ENCODE measurements around the gene NPR1. TPM values are rescaled to one million over a fixed set of nuclear protein-coding genes. Genes with fewer than 3 reads are reported as not detected.
A peak's percentile ranks its signal among the peaks of the same experiment; 100 is the strongest.

Gene NPR1
- total RNA-seq, 1 experiment from 2014 or later = not detected

DNA sequence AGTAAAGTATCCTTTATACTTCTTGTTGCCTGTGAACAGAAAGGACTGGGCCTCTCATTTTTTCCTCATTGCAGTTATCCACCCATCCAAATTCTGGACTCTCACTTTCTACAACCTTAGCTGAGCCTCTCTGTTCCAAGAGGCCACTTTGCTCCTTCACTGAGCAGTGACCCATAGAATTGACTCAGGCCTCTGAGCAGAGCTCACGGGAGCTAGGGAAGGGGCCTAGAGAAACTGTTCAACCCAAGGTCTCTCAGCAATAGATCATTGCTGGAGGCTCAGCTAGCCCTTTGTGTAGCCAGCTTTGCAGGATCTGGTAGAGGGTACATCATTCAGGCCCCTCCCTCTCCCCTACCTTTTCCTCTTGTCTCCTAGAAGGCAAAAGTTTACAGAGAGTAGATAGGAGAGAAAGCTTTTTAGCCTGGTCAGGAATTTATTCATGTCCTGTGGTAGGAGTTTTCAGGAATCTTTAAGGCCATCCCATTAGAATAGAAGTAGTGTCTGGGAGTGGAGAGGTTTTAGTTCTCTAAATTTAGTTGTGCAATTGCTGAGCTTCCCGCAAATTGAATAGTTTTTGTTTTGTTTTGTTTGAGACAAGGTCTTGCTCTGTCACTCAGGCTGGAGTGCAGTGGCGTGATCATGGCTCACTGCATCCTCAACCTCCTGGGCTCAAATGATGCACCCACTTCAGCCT is 56.1 kb downstream of the NPR1 start:
- no peak overlapping the region for H3K27ac Mint-ChIP-seq (ENCODE audit: low read depth, unreplicated experiment)
- TF ChIP-seq, protein P1, sequence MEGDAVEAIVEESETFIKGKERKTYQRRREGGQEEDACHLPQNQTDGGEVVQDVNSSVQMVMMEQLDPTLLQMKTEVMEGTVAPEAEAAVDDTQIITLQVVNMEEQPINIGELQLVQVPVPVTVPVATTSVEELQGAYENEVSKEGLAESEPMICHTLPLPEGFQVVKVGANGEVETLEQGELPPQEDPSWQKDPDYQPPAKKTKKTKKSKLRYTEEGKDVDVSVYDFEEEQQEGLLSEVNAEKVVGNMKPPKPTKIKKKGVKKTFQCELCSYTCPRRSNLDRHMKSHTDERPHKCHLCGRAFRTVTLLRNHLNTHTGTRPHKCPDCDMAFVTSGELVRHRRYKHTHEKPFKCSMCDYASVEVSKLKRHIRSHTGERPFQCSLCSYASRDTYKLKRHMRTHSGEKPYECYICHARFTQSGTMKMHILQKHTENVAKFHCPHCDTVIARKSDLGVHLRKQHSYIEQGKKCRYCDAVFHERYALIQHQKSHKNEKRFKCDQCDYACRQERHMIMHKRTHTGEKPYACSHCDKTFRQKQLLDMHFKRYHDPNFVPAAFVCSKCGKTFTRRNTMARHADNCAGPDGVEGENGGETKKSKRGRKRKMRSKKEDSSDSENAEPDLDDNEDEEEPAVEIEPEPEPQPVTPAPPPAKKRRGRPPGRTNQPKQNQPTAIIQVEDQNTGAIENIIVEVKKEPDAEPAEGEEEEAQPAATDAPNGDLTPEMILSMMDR (IDR thresholded peaks at IDR 0.05; ENCODE audit: unreplicated experiment) = no peak
- no peak overlapping the region for H3K4me3 Mint-ChIP-seq (ENCODE audit: unreplicated experiment)
- ChIA-PET CTCF (interaction anchor here (0.6 to 3.1 kb wide), 7 partner anchors 14 to 1752 kb away, joined by 3 to 21 read pairs (median 4); partner anchors contain the start of gene RAB13), POLR2A (interaction anchor here (0.6 to 1.0 kb wide), 3 partner anchors 36 to 351 kb away, joined by 3 to 5 read pairs (median 3); no protein-coding TSS in a partner anchor)
- peaks cover 19% of the 10 kb centered on the region for H3K4me1 Mint-ChIP-seq (ENCODE audit: insufficient read depth, unreplicated experiment)
- H3K9me3 Mint-ChIP-seq (ENCODE audit: unreplicated experiment) = no peaks in the 10 kb centered on the region
- intact Hi-C loops (cut with micrococcal nuclease) = no loop called here
- no peak for DNase-seq (ENCODE audit: unreplicated experiment)
- peaks cover 32% of the 10 kb centered on the region for H3K36me3 Mint-ChIP-seq (ENCODE audit: insufficient read depth, unreplicated experiment)
- no peaks in the 10 kb centered on the region for H3K27me3 Mint-ChIP-seq (ENCODE audit: insufficient read depth, unreplicated experiment)
- no TSS peak for BruUV-seq (replicated peaks)

DNA sequence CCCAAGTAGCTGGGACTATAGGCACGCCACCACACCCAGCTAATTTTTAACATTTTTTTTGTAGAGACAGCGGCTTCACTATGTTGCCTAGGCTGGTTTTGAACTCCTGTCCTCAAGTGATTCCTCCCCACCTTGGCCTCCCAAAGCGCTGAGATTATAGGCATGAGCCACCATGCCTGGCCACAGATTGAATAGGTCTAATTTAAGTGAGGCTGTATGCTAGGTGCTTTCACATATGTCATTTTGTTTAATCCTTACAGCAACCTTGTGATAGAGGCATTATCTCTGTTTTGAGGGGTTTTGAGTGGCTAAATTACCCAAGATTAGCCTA is 56.6 kb downstream of the NPR1 start:
- no peak overlapping the region for H3K27ac Mint-ChIP-seq (ENCODE audit: low read depth, unreplicated experiment)
- intact Hi-C loops (cut with micrococcal nuclease) = no loop called here
- H3K4me1 Mint-ChIP-seq (ENCODE audit: insufficient read depth, unreplicated experiment) = peaks cover 16% of the 10 kb centered on the region
- peaks cover 38% of the 10 kb centered on the region for H3K36me3 Mint-ChIP-seq (ENCODE audit: insufficient read depth, unreplicated experiment)
- ChIA-PET CTCF (interaction anchor here (0.9 to 3.1 kb wide), 5 partner anchors 13 to 251 kb away, joined by 3 to 21 read pairs (median 5); partner anchors contain the start of gene RAB13), POLR2A (interaction anchor here (0.6 to 1.2 kb wide), 3 partner anchors 64 to 351 kb away, joined by 3 read pairs; no protein-coding TSS in a partner anchor)
- no peaks in the 10 kb centered on the region for H3K9me3 Mint-ChIP-seq (ENCODE audit: unreplicated experiment)
- no peaks in the 10 kb centered on the region for H3K27me3 Mint-ChIP-seq (ENCODE audit: insufficient read depth, unreplicated experiment)
- no peak for DNase-seq (ENCODE audit: unreplicated experiment)
- H3K4me3 Mint-ChIP-seq (ENCODE audit: unreplicated experiment) = no peak overlapping the region
- BruUV-seq (replicated peaks) = no TSS peak
- TF ChIP-seq, protein P1 (IDR thresholded peaks at IDR 0.05; ENCODE audit: unreplicated experiment) = no peak

DNA sequence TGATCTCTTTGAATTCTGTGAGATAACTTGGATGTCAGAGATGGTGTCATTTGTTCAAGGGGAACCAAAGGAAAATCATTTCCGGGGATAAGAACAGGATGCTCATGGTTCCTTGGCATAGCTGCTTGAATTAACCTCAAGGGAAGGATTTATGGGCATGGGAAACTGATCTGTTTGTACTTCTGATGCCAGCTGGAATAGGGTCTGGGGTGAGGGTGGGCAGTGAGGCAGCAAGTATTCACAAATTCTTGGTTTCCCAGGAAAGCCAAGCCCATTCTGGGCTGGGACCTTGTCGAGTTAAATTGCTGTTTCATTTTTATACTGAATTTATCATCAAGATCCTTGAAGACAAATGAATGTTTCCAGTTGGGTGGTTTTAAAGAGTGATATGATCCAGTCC is 63.5 kb downstream of the NPR1 start:
- peaks cover 82% of the 10 kb centered on the region for H3K36me3 Mint-ChIP-seq (ENCODE audit: insufficient read depth, unreplicated experiment)
- no peaks in the 10 kb centered on the region for H3K9me3 Mint-ChIP-seq (ENCODE audit: unreplicated experiment)
- BruUV-seq (replicated peaks) = no TSS peak
- TF ChIP-seq, protein P1 (IDR thresholded peaks at IDR 0.05; ENCODE audit: unreplicated experiment) = no peak
- intact Hi-C loops (cut with micrococcal nuclease) = no loop called here
- H3K27ac Mint-ChIP-seq (ENCODE audit: low read depth, unreplicated experiment) = peak overlapping the region; percentile 41
- no peak overlapping the region for H3K4me3 Mint-ChIP-seq (ENCODE audit: unreplicated experiment)
- peaks cover 22% of the 10 kb centered on the region for H3K4me1 Mint-ChIP-seq (ENCODE audit: insufficient read depth, unreplicated experiment)
- no peaks in the 10 kb centered on the region for H3K27me3 Mint-ChIP-seq (ENCODE audit: insufficient read depth, unreplicated experiment)
- CTCF ChIA-PET = interaction anchor here (0.9 to 17.6 kb wide), 5 partner anchors 9 to 170 kb away, joined by 3 to 273 read pairs (median 5); partner anchors contain the start of genes ILF2 and NPR1
- POLR2A ChIA-PET = interaction anchor here (0.8 to 1.2 kb wide), 4 partner anchors 14 to 248 kb away, joined by 4 to 6 read pairs (median 4); partner anchors contain the start of genes INTS3, RPS27 and SLC27A3
- DNase-seq (ENCODE audit: unreplicated experiment) = no peak

DNA sequence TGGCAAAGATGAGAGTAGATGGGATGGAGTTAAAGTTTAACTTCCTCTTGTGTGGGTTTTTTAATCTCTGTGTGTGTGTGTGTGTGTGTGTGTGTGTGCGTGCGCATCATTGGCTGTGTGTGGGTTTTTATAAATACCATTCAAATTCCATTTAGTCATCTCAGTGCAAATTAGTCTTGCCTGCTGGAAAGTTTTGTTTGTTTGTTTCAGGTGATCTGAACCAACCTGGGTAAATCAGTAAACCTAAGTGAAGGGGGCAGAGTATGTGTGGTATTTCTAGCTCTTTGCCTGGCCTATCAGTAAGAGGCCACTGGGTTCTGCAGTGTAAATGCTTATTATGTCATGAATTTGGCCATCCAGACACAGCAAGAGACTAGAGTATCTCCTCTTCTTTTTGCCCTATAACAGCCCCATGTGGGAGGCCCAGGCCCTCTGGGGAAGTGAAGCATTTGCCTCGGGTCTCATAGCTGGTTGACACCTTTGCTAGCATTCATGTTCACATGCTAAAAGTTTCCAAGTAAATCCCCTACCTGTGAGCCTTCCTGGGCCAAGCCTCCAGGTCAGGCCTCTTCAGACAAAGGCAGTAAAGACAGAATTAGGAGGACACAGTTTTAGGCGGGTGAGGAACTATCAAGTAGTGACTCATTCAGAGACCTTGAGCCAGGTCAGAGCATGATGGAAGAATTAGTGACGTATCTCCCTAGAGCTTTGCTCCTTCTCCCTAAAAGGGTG is 64.1 kb downstream of the NPR1 start:
- Mint-ChIP-seq H3K4me1 (ENCODE audit: insufficient read depth, unreplicated experiment) (peaks cover 22% of the 10 kb centered on the region), H3K27ac (ENCODE audit: low read depth, unreplicated experiment) (peak overlapping the region; percentile 4), H3K4me3 (ENCODE audit: unreplicated experiment) (no peak overlapping the region), H3K36me3 (ENCODE audit: insufficient read depth, unreplicated experiment) (peaks cover 84% of the 10 kb centered on the region), H3K9me3 (ENCODE audit: unreplicated experiment) (no peaks in the 10 kb centered on the region), H3K27me3 (ENCODE audit: insufficient read depth, unreplicated experiment) (no peaks in the 10 kb centered on the region)
- CTCF ChIA-PET = interaction anchor here (0.6 to 17.6 kb wide), 7 partner anchors 9 to 67 kb away, joined by 3 to 273 read pairs (median 3); partner anchors contain the start of genes ILF2 and NPR1
- no peak for DNase-seq (ENCODE audit: unreplicated experiment)
- POLR2A ChIA-PET = interaction anchor here (0.6 to 1.5 kb wide), 9 partner anchors 12 to 248 kb away, joined by 3 to 6 read pairs (median 4); partner anchors contain the start of genes INTS3, RPS27 and SLC27A3
- intact Hi-C loops (cut with micrococcal nuclease) = no loop called here
- BruUV-seq (replicated peaks) = no TSS peak
- TF ChIP-seq, protein P1 (IDR thresholded peaks at IDR 0.05; ENCODE audit: unreplicated experiment) = no peak

Data from MCF 10A (cell line).